GM12864 (cell line): ENCODE measurements around the gene VAPB.

Source experiments
- DNase-seq: peaks from one replicate; pipeline ENCODE4 v3.0.0-alpha.2; 2011; ENCODE audit warnings: low read depth
- H3K4me3 ChIP-seq: 2 replicates; pipeline ENCODE4 v1.5.1; 2011; ENCODE audit warnings: mild to moderate bottlenecking, low read depth, low read length, control low read depth
- TF ChIP-seq, protein P1 (sequence below): IDR thresholded peaks from 2 replicates; pipeline ENCODE4 v1.5.1; 2011; ENCODE audit warnings: low read depth, mild to moderate bottlenecking, moderate library complexity, low read length, control low read depth, inconsistent platforms; ENCODE audit errors: missing control alignments

Gene VAPB

GRCh38 chr20:58492795-58493524, 103.9 kb downstream of the VAPB start:
- DNase-seq: no peak
- H3K4me3 ChIP-seq: no peak overlapping the region
- TF ChIP-seq, protein P1, sequence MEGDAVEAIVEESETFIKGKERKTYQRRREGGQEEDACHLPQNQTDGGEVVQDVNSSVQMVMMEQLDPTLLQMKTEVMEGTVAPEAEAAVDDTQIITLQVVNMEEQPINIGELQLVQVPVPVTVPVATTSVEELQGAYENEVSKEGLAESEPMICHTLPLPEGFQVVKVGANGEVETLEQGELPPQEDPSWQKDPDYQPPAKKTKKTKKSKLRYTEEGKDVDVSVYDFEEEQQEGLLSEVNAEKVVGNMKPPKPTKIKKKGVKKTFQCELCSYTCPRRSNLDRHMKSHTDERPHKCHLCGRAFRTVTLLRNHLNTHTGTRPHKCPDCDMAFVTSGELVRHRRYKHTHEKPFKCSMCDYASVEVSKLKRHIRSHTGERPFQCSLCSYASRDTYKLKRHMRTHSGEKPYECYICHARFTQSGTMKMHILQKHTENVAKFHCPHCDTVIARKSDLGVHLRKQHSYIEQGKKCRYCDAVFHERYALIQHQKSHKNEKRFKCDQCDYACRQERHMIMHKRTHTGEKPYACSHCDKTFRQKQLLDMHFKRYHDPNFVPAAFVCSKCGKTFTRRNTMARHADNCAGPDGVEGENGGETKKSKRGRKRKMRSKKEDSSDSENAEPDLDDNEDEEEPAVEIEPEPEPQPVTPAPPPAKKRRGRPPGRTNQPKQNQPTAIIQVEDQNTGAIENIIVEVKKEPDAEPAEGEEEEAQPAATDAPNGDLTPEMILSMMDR: no peak

GRCh38 chr20:58494923-58495622, 106.0 kb downstream of the VAPB start:
- H3K4me3 ChIP-seq: no peak overlapping the region
- TF ChIP-seq, protein P1: no peak
- no peak for DNase-seq

DNA sequence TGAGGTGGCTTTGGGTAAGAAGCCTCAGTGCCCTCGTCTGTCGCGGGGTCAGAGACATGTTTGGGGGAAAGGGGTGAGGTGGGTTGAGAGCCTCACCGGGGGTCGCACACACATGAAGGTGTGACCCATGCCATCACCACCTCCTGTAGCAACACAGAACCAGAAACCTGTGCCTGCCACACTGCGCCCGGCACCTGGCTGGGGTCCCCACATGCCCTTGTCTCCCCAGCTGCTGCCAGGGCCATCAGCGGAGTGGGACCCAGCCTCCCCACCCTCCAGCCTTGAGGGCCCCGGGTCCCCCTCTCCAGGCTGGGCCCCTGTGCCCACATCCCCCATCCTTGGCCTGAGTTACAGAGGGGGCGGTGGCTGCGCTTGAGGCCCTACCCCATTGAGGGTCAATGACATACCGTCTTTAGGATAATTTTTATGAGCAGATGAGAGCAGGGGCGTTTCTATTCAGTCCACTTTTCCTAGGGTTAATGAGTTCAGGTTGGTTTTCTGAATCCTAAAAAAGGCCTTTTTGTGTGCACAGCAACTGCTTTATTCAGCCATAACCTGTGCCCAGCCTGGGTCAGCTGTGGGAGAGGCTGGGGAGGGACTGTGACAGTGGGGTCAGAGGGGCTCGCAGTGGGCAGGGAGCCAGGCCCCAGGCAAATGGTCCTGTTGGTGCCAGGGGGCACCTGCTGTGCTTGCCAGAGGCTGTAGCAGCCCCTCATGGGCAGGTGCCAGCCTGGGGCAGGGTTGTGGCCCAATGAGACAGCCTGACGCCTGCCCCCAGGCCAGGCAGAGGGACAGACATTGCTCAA, 106.8 kb downstream of the VAPB start:
- TF ChIP-seq, protein P1: no peak
- no peak overlapping the region for H3K4me3 ChIP-seq
- DNase-seq: no peak

DNA sequence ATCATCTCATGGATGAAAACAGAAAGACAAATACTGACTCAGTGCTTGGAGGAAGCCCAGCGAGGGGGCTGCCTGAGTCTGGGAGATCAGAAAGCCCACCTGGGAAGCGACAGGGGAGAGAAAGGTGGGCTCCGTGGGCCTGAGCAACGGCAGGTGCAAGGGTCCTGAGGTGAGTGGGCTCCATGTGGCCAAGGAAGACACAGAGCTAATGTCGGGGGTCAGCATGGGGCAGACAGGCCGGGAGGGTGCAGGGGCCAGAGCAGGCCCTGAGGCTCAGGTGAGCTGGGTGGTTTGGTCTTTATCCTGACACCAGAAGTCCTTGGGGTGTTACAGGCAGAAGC, 107.4 kb downstream of the VAPB start:
- TF ChIP-seq, protein P1: no peak
- no peak overlapping the region for H3K4me3 ChIP-seq
- no peak for DNase-seq

GRCh38 chr20:58497076-58497641, 108.1 kb downstream of the VAPB start:
- no peak for DNase-seq
- H3K4me3 ChIP-seq: no peak overlapping the region
- TF ChIP-seq, protein P1: no peak

GRCh38 chr20:58497724-58498469, 108.9 kb downstream of the VAPB start:
- TF ChIP-seq, protein P1: no peak
- H3K4me3 ChIP-seq: no peak overlapping the region
- no peak for DNase-seq
